Kidney capillary endothelial cell (primary cell): ENCODE measurements around the gene ERCC4.

ENCODE experiments used
- DNase-seq: peaks from one replicate; pipeline ENCODE4 v3.0.0-alpha.2; 2018; ENCODE audit warnings: low spot score

ERCC4 gene

GRCh38 chr16:13994239-13995106 lies 74.5 kb downstream of the ERCC4 start:
- no peak for DNase-seq

- DNase-seq: no peak
These were observed 75.2 kb downstream of the ERCC4 start for GRCh38 chr16:13995194-13995593.

- DNase-seq: no peak
These were observed 76.9 kb downstream of the ERCC4 start for GRCh38 chr16:13996778-13997288.

GRCh38 chr16:13997526-13997925 lies 77.6 kb downstream of the ERCC4 start:
- no peak for DNase-seq

GRCh38 chr16:13997933-13998332 lies 78.0 kb downstream of the ERCC4 start:
- no peak for DNase-seq

GRCh38 chr16:13999071-13999894 lies 79.3 kb downstream of the ERCC4 start:
- DNase-seq: peak; percentile 42

GRCh38 chr16:13999895-14000425 lies 80.0 kb downstream of the ERCC4 start:
- no peak for DNase-seq

GRCh38 chr16:14001521-14001920 lies 81.6 kb downstream of the ERCC4 start:
- DNase-seq: no peak
